ENCODE results near the gene IKZF4.

The IKZF4 gene

DNA sequence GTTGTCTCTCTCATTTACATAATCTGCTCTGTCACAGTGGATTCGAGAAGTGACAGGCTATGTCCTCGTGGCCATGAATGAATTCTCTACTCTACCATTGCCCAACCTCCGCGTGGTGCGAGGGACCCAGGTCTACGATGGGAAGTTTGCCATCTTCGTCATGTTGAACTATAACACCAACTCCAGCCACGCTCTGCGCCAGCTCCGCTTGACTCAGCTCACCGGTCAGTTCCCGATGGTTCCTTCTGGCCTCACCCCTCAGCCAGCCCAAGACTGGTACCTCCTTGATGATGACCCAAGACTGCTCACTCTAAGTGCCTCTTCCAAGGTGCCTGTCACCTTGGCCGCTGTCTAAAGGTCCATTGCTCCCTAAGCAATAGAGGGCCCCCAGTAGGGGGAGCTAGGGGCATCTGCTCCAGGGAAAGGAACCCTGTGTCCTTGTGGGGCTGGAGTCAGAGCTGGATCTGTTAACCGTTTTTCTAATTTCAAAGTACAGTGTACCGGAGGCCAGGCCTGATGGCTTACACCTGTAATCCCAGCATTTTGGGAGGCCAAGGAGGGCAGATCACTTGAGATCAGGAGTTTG is 64.2 kb downstream of the IKZF4 start:
- DNase-seq = no peak

DNA sequence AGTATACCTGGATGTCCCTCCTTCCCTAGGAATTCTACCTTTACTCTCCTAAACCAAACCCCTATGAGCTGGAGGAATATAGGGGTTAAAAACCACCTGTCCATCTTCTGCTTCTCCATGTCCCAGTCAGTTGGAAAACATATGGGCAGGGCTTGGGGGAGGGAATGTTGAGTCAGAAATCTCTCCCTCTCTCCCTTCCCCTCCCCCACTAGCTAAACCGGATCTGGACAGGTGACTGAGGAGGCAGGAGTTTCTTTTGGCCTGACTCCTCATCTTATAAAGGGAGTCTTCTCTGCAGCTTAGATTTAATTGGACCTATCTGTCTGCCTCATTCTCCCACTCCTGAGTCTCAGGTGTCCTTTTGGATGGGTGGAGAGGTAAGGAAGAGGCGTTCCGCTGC is 65.3 kb downstream of the IKZF4 start:
- DNase-seq = no peak

DNA sequence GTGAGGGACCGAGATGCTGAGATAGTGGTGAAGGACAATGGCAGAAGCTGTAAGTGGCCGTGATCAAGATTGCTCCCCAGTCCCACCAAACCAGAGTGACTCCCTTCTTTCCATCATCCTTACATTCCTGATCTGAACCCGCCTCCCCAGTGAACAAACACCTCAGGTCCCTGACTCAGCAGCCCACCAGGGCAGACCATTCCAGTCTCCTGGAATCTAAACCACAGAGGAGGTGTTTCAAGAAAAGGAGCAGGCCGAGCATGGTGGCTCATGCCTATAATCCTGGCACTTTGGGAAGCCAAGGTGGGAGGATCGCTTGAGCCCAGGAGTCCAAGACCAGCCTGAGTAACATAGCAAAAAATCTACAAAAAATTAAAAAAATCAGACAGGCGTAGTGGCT is 65.8 kb downstream of the IKZF4 start:
- DNase-seq = no peak

DNA sequence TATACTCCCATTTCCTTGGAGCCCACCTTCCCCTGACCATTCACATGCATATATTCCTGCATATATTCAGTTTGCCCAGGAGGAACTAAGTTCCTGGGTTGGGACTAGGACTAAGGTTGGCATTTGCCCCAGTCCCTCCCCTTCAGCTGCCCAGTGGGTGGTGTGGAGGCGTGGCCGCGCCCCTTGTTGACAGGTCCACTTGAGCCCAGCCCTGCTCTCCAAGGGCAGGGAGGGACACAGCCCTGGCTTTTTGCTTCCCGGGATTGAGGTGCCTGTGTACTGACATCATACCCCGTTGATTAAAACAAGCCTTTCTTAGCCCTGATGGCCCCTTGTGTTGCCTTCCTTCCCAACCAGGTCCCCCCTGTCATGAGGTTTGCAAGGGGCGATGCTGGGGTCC is 66.4 kb downstream of the IKZF4 start:
- DNase-seq = no peak

Data from activated CD8-positive, alpha-beta memory T cell treated with anti-CD3 and anti-CD28 coated beads for 24 hours (primary cell).